DOHH2 (cell line): Measurements from ENCODE around the gene GALNT9.

Experiments used
- H3F3A ChIP-seq: fragments of 200-600 bp; sonication (generic), shearing (Covaris generic); 2 replicates; pipeline ENCODE4 v1.6.0; 2016; ENCODE audit warnings: antibody characterized with exemption, mild to moderate bottlenecking; ENCODE audit not compliant: control insufficient read depth, insufficient read depth
- H3K27ac ChIP-seq: fragments of 200-600 bp; sonication (generic); 2 replicates; pipeline ENCODE4 v1.5.1; 2014; ENCODE audit warnings: low read depth, mild to moderate bottlenecking, low read length, moderate library complexity
- H3K27me3 ChIP-seq: fragments of 200-600 bp; sonication (generic); 2 replicates; pipeline ENCODE4 v1.6.1; 2014; ENCODE audit warnings: mild to moderate bottlenecking, low read length, mixed read lengths; ENCODE audit not compliant: control insufficient read depth
- H3K36me3 ChIP-seq: fragments of 200-600 bp; sonication (generic); 2 replicates; pipeline ENCODE4 v1.6.1; 2014; ENCODE audit warnings: mild to moderate bottlenecking, low read length, moderate library complexity, mixed read lengths; ENCODE audit not compliant: control insufficient read depth
- H3K4me1 ChIP-seq: fragments of 200-600 bp; sonication (generic); 2 replicates; pipeline ENCODE4 v1.6.1; 2014; ENCODE audit warnings: mild to moderate bottlenecking, low read length, mixed read lengths; ENCODE audit not compliant: control insufficient read depth
- H3K4me2 ChIP-seq: fragments of 200-600 bp; sonication (generic); 2 replicates; pipeline ENCODE4 v1.6.0; 2014; ENCODE audit warnings: mild to moderate bottlenecking, low read length, moderate library complexity
- H3K4me3 ChIP-seq: fragments of 200-600 bp; sonication (generic); 2 replicates; pipeline ENCODE4 v1.5.1; 2014; ENCODE audit warnings: mild to moderate bottlenecking, low read length, mixed read lengths
- H3K79me2 ChIP-seq: fragments of 200-600 bp; sonication (generic); 2 replicates; pipeline ENCODE4 v1.6.1; 2014; ENCODE audit warnings: mild to moderate bottlenecking, low read length, mixed read lengths; ENCODE audit not compliant: control insufficient read depth
- H3K9me2 ChIP-seq: fragments of 200-600 bp; sonication (generic); replicated peaks from 2 replicates; pipeline ENCODE4 v1.6.1; 2014; ENCODE audit warnings: mild to moderate bottlenecking, low read length, mixed read lengths; ENCODE audit not compliant: control insufficient read depth
- H3K9me3 ChIP-seq: fragments of 200-600 bp; sonication (generic); 2 replicates; pipeline ENCODE4 v1.6.1; 2014; ENCODE audit warnings: antibody characterized with exemption, low read length, mixed read lengths; ENCODE audit not compliant: control insufficient read depth, insufficient read depth
- H4K20me1 ChIP-seq: fragments of 200-600 bp; sonication (generic); 2 replicates; pipeline ENCODE4 v1.6.0; 2014; ENCODE audit warnings: low read depth, mild to moderate bottlenecking, antibody characterized with exemption, low read length, moderate library complexity; ENCODE audit not compliant: control insufficient read depth, insufficient read depth
- EZH2phosphoT487 ChIP-seq: fragments of 200-600 bp; sonication (generic); IDR thresholded peaks from 2 replicates; pipeline ENCODE4 v1.6.1; 2017; ENCODE audit warnings: borderline replicate concordance, mild to moderate bottlenecking, antibody characterized with exemption, low read length, moderate library complexity, mixed read lengths
- TF ChIP-seq, protein P1 (sequence below): fragments of 200-600 bp; sonication (generic); IDR thresholded peaks from one replicate; pipeline ENCODE4 v1.5.1; 2014; ENCODE audit warnings: antibody characterized with exemption, mild to moderate bottlenecking, low read depth, low read length; ENCODE audit not compliant: poor library complexity, severe bottlenecking

GALNT9 gene

GRCh38 chr12:132356691-132357622, 27.6 kb upstream of the GALNT9 start:
- TF ChIP-seq, protein P1, sequence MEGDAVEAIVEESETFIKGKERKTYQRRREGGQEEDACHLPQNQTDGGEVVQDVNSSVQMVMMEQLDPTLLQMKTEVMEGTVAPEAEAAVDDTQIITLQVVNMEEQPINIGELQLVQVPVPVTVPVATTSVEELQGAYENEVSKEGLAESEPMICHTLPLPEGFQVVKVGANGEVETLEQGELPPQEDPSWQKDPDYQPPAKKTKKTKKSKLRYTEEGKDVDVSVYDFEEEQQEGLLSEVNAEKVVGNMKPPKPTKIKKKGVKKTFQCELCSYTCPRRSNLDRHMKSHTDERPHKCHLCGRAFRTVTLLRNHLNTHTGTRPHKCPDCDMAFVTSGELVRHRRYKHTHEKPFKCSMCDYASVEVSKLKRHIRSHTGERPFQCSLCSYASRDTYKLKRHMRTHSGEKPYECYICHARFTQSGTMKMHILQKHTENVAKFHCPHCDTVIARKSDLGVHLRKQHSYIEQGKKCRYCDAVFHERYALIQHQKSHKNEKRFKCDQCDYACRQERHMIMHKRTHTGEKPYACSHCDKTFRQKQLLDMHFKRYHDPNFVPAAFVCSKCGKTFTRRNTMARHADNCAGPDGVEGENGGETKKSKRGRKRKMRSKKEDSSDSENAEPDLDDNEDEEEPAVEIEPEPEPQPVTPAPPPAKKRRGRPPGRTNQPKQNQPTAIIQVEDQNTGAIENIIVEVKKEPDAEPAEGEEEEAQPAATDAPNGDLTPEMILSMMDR, result no peak
- TF ChIP-seq EZH2phosphoT487, result no peak
- Histone ChIP-seq H3K27me3 (no peaks in the 10 kb centered on the region), H3K4me1 (no peaks in the 10 kb centered on the region), H3K9me3 (peaks cover 69% of the 10 kb centered on the region), H3K27ac (no peak overlapping the region), H3K9me2 (no peaks in the 10 kb centered on the region), H3K4me2 (no peak overlapping the region), H3K79me2 (no peaks in the 10 kb centered on the region), H4K20me1 (no peaks in the 10 kb centered on the region), H3K4me3 (no peak overlapping the region), H3K36me3 (no peaks in the 10 kb centered on the region), H3F3A (no peaks in the 10 kb centered on the region)

GRCh38 chr12:132355742-132356681, 26.6 kb upstream of the GALNT9 start:
- Histone ChIP-seq H3K27ac (no peak overlapping the region), H3K27me3 (no peaks in the 10 kb centered on the region)

DNA sequence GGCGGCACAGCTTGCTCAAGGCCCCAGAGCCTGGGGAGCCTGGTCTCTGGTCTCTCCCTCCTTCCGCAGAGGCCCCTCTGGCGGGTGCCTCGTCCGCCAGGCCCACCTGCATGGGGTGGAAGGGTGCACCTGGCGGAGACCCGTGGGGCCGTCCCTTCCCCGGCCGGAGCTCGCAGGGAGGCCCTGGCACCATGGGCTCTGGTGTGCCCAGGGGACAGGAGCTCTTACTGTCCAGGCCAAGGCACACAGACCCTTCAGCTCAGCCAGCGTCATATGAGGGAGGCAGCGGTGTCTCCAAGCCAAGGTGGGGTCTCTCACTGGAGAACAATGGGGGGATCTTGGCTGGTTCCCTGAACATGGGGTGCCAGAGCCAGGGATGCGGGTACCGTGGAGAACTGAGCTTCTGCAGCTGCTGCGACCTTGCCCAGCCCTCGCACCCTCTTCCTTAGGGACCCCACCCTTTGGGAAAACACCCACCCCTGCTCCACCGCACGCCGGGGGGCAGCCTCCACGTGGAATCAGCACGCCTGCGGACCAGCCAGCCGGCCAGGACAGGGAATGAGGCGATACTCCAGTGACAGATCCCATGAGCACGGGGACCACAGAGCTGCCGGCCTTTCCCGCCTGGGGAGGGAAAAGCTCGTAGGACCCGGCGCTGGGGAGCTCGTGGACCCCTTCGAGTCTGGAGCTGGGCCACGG, 25.7 kb upstream of the GALNT9 start:
- Histone ChIP-seq H3K4me1 (no peaks in the 10 kb centered on the region), H3K4me3 (no peak overlapping the region), H3K79me2 (no peaks in the 10 kb centered on the region), H3F3A (no peaks in the 10 kb centered on the region), H3K27me3 (no peaks in the 10 kb centered on the region), H3K27ac (no peak overlapping the region), H3K36me3 (no peaks in the 10 kb centered on the region), H4K20me1 (no peaks in the 10 kb centered on the region), H3K4me2 (no peak overlapping the region), H3K9me2 (no peaks in the 10 kb centered on the region), H3K9me3 (peaks cover 55% of the 10 kb centered on the region)
- no peak for TF ChIP-seq EZH2phosphoT487
- TF ChIP-seq, protein P1, result no peak

More at GRCh38 chr12:132355742-132356681, 26.6 kb upstream of the GALNT9 start:
- H3K4me3 ChIP-seq, result no peak overlapping the region
- no peaks in the 10 kb centered on the region for H3K79me2 ChIP-seq
- peaks cover 64% of the 10 kb centered on the region for H3K9me3 ChIP-seq
- H3K9me2 ChIP-seq, result no peaks in the 10 kb centered on the region
- no peaks in the 10 kb centered on the region for H3K4me1 ChIP-seq
- H3F3A ChIP-seq, result no peaks in the 10 kb centered on the region
- H3K36me3 ChIP-seq, result no peaks in the 10 kb centered on the region
- no peak overlapping the region for H3K4me2 ChIP-seq
- no peak for TF ChIP-seq EZH2phosphoT487
- TF ChIP-seq, protein P1, result no peak
- no peaks in the 10 kb centered on the region for H4K20me1 ChIP-seq
